A673 (cell line): ENCODE measurements around the gene CEP112. TPM values are rescaled to one million over a fixed set of nuclear protein-coding genes. Genes with fewer than 3 reads are reported as not detected.

ENCODE experiments used
- BruUV-seq: library from RNA; stranded (reverse); fragments of 400-500 nt; replicated peaks from 2 replicates; lab custom pipeline; 2021; lab: Mats Ljungman, UMichigan
- CTCF ChIA-PET: fragments of 300-600 bp; sonication (Branson Sonifier 250); formaldehyde crosslinking; loops from one replicate; lab custom pipeline; 2022; ENCODE audit warnings: antibody characterized with exemption; lab: Charles Lee
- POLR2A ChIA-PET: fragments of 300-600 bp; sonication (Branson Sonifier 250); formaldehyde crosslinking; loops from one replicate; lab custom pipeline; 2022; ENCODE audit warnings: antibody characterized with exemption; ENCODE audit not compliant: low non-redundant PET; lab: Charles Lee
- DNase-seq: peaks from one replicate; pipeline ENCODE4 v3.0.0-alpha.2; 2015; ENCODE audit warnings: low spot score
- H3K27ac ChIP-seq: fragments of 200-600 bp; sonication (generic); 2 replicates; pipeline ENCODE4 v1.5.1; 2016; ENCODE audit warnings: mixed run types, low read depth, mild to moderate bottlenecking, mixed read lengths, antibody characterized with exemption, low read length; ENCODE audit not compliant: poor library complexity, severe bottlenecking
- H3K27me3 ChIP-seq: fragments of 200-600 bp; sonication (generic); replicated peaks from 2 replicates; pipeline ENCODE4 v1.6.1; 2017; ENCODE audit warnings: mixed run types, low read depth, mild to moderate bottlenecking, mixed read lengths, antibody characterized with exemption, low read length; ENCODE audit not compliant: insufficient read depth, poor library complexity
- H3K36me3 ChIP-seq: fragments of 200-600 bp; sonication (generic); 2 replicates; pipeline ENCODE4 v1.6.1; 2016; ENCODE audit warnings: mixed run types, mild to moderate bottlenecking, mixed read lengths, antibody characterized with exemption, low read length; ENCODE audit not compliant: insufficient read depth, poor library complexity, severe bottlenecking
- H3K4me1 ChIP-seq: fragments of 200-600 bp; sonication (generic); 2 replicates; pipeline ENCODE4 v1.6.1; 2017; ENCODE audit warnings: mixed run types, mild to moderate bottlenecking, mixed read lengths, antibody characterized with exemption, low read length; ENCODE audit not compliant: insufficient read depth, poor library complexity, severe bottlenecking
- H3K4me3 ChIP-seq: fragments of 200-600 bp; sonication (generic); 2 replicates; pipeline ENCODE4 v1.5.1; 2016; ENCODE audit warnings: low read depth, mixed run types, mild to moderate bottlenecking, mixed read lengths, low read length; ENCODE audit not compliant: poor library complexity, severe bottlenecking
- H3K9me3 ChIP-seq: fragments of 200-600 bp; sonication (generic); 2 replicates; pipeline ENCODE4 v1.6.1; 2016; ENCODE audit warnings: mixed run types, low read depth, mild to moderate bottlenecking, mixed read lengths, antibody characterized with exemption, low read length; ENCODE audit not compliant: poor library complexity, severe bottlenecking
- EZH2 ChIP-seq: fragments of 200-600 bp; sonication (generic); IDR thresholded peaks from 2 replicates; pipeline ENCODE4 v1.6.1; 2017; ENCODE audit warnings: borderline replicate concordance, low read depth, mild to moderate bottlenecking, mixed read lengths, antibody characterized with exemption, low read length; ENCODE audit not compliant: poor library complexity, severe bottlenecking
- intact Hi-C: fragments of 100-400 bp; cut with micrococcal nuclease; formaldehyde crosslinking; loops from one replicate; pipeline ENCODE4 v1.10.0; 2022; ENCODE audit not compliant: unreplicated experiment
- total RNA-seq: library from RNA; stranded (reverse); gene quantifications from 2 replicates; pipeline ENCODE4 v1.2.3, GENCODE V29; 2021
- TF ChIP-seq, protein P1 (sequence below): fragments of 300-800, 200-600 bp; sonication (generic); conservative IDR thresholded peaks from 2 replicates; pipeline ENCODE4 v1.5.1; 2017; ENCODE audit warnings: low read depth, mild to moderate bottlenecking, antibody characterized with exemption, low read length, moderate library complexity, mixed read lengths

CEP112 gene
- total RNA-seq, 1 experiment from 2014 or later: 27.2 TPM

DNA sequence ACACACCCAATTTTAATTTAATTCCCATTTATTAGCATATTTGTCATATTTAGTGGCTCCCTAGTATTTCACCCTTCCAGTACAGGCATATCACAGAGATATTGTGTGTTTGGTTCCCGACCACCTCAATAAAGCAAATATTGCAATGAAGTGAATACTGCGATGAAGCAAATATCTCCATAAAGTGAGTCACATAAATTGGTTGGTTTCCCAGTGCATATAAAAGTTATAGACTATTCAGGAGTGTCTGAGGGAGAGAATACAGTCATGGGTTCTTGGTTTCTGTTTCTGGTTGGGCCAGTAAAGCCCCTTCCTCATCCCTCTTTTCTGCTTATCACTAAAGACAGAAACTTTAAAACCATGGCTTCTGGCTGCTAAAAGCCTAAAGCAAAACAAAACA, 335.1 kb downstream of the CEP112 start:
- no peaks in the 10 kb centered on the region for H3K4me1 ChIP-seq
- ChIA-PET POLR2A (no interaction called here), CTCF (no interaction called here)
- H3K36me3 ChIP-seq: no peaks in the 10 kb centered on the region
- no peak overlapping the region for H3K27ac ChIP-seq
- no peak overlapping the region for H3K4me3 ChIP-seq
- DNase-seq: no peak
- H3K27me3 ChIP-seq: no peaks in the 10 kb centered on the region
- TF ChIP-seq, protein P1, sequence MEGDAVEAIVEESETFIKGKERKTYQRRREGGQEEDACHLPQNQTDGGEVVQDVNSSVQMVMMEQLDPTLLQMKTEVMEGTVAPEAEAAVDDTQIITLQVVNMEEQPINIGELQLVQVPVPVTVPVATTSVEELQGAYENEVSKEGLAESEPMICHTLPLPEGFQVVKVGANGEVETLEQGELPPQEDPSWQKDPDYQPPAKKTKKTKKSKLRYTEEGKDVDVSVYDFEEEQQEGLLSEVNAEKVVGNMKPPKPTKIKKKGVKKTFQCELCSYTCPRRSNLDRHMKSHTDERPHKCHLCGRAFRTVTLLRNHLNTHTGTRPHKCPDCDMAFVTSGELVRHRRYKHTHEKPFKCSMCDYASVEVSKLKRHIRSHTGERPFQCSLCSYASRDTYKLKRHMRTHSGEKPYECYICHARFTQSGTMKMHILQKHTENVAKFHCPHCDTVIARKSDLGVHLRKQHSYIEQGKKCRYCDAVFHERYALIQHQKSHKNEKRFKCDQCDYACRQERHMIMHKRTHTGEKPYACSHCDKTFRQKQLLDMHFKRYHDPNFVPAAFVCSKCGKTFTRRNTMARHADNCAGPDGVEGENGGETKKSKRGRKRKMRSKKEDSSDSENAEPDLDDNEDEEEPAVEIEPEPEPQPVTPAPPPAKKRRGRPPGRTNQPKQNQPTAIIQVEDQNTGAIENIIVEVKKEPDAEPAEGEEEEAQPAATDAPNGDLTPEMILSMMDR: no peak
- TF ChIP-seq EZH2: no peak
- H3K9me3 ChIP-seq: no peaks in the 10 kb centered on the region
- no TSS peak for BruUV-seq
- intact Hi-C loops: no loop called here

GRCh38 chr17:65855675-65856074, 336.3 kb downstream of the CEP112 start:
- CTCF ChIA-PET: no interaction called here

GRCh38 chr17:65855245-65855644, 336.7 kb downstream of the CEP112 start:
- H3K27me3 ChIP-seq: no peaks in the 10 kb centered on the region
- no peak overlapping the region for H3K4me3 ChIP-seq
- no peak for DNase-seq
- H3K4me1 ChIP-seq: no peaks in the 10 kb centered on the region
- ChIA-PET CTCF (no interaction called here), POLR2A (no interaction called here)
- H3K9me3 ChIP-seq: no peaks in the 10 kb centered on the region
- H3K36me3 ChIP-seq: no peaks in the 10 kb centered on the region
- no peak overlapping the region for H3K27ac ChIP-seq
- no peak for TF ChIP-seq EZH2
- TF ChIP-seq, protein P1: no peak
- BruUV-seq: no TSS peak
- intact Hi-C loops: no loop called here

More at GRCh38 chr17:65855675-65856074, 336.3 kb downstream of the CEP112 start:
- no peaks in the 10 kb centered on the region for H3K36me3 ChIP-seq
- POLR2A ChIA-PET: no interaction called here
- intact Hi-C loops: no loop called here
- TF ChIP-seq EZH2: no peak
- TF ChIP-seq, protein P1: no peak
- H3K4me1 ChIP-seq: no peaks in the 10 kb centered on the region
- BruUV-seq: no TSS peak
- no peaks in the 10 kb centered on the region for H3K27me3 ChIP-seq
- H3K9me3 ChIP-seq: no peaks in the 10 kb centered on the region
- no peak overlapping the region for H3K27ac ChIP-seq
- no peak for DNase-seq
- no peak overlapping the region for H3K4me3 ChIP-seq
